GM19025 (cell line): Measurements from ENCODE around the gene MRRF.
"Not testable (repeated sequence)": the region's sequence is repeated elsewhere in the genome, so short reads cannot be mapped to it uniquely, and the experiment has no call there.

Experiments
- ATAC-seq: cut with Tn5 transposase; IDR thresholded peaks from one replicate; pipeline ENCODE4 v1.9.1; 2021; ENCODE audit warnings: mild to moderate bottlenecking, low read depth, moderate library complexity; ENCODE audit not compliant: unreplicated experiment

MRRF gene

GRCh38 chr9:122268041-122268814, 3.5 kb downstream of the MRRF start:
- no peak for ATAC-seq

DNA sequence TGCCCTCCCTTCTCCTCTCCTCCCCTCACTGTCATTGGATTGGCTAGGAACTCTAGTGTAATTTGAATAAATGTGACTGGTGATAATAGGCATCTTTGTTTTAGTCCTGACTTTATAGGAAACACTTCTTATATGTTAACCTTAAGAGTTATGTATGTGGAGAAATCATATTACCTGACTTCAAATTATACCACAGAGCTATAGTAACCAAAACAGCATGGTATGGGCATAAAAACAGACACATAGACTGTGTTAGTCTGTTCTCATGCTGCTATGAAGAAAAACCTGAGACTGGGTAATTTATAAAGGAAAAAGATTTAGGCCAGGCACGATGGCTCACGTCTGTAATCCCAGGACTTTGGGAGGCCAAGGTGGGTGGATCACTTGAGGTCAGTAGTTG, 9.4 kb downstream of the MRRF start:
- no peak for ATAC-seq

DNA sequence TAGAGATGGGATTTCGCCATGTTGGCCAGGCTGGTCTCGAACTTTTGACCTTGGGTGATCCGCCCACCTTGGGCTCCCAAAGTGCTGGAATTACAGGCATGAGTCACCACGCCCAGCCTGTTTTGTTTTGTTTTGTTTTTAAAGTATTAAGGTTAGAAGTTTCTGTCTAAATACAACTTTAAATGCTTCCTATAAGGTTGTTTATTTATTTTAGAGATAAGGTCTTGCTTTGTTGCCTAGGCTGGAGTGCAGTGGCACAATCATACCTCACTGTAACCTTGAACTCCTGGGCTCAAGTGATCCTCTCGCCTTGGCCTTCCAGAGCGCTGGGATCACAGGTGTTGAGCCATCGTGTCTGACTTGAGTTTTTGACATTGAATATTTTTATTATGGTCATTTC, 11.4 kb downstream of the MRRF start:
- no peak for ATAC-seq

GRCh38 chr9:122277285-122277897, 12.7 kb downstream of the MRRF start:
- no peak for ATAC-seq

- ATAC-seq, result no peak
Observed at GRCh38 chr9:122281368-122281767, 16.7 kb downstream of the MRRF start.

GRCh38 chr9:122286764-122287163, 22.1 kb downstream of the MRRF start:
- ATAC-seq, result no peak

- ATAC-seq, result no peak
Observed at GRCh38 chr9:122287214-122287720, 22.6 kb downstream of the MRRF start.

GRCh38 chr9:122291458-122291857, 26.8 kb downstream of the MRRF start:
- ATAC-seq, result no peak

GRCh38 chr9:122294531-122294930, 29.8 kb downstream of the MRRF start:
- ATAC-seq, result no peak

DNA sequence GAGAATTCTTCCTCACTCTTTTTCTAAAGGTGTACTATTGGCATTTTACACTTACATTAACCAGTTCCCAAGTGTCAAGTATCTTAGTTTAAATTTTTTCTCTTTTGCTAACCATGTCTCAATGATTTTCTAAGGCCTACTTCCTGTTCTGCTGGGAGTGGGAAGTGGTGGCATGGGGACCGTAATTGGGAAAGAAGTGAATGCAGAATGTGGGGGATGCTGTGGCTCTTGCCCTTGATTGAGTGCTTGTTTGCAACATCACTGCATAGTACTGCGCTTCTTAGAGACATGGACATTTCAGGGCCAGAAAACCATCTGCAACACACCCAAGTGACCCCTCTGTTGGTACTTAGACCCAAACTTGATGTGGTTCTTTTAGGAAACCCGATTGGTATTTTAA, 32.8 kb downstream of the MRRF start:
- no peak for ATAC-seq

- ATAC-seq, result no peak
Observed at GRCh38 chr9:122302237-122303093, 37.8 kb downstream of the MRRF start.

- no peak for ATAC-seq
Observed at GRCh38 chr9:122307061-122307460, 42.4 kb downstream of the MRRF start.

GRCh38 chr9:122307925-122308324, 43.2 kb downstream of the MRRF start:
- no peak for ATAC-seq

- no peak for ATAC-seq
Observed at GRCh38 chr9:122309861-122310260, 45.2 kb downstream of the MRRF start.

DNA sequence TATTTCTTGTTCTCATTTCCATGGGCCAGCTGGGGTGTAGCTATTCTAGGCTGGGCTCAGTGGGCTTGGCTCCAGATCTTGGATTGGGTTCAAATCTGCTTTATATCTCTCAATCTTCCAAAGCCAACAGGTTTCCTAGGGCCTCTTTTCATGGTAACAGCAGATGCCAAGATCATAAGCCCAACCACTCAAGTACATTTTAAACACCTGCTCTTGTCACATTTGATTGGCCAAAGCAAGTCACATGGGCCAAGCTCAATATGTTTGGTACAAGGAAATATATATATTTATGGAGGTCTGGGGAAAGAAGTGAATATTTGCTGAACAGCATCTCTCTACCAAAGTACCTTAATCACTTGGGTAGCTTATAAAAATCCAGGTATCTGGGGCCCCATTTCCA, 49.5 kb downstream of the MRRF start:
- no peak for ATAC-seq

DNA sequence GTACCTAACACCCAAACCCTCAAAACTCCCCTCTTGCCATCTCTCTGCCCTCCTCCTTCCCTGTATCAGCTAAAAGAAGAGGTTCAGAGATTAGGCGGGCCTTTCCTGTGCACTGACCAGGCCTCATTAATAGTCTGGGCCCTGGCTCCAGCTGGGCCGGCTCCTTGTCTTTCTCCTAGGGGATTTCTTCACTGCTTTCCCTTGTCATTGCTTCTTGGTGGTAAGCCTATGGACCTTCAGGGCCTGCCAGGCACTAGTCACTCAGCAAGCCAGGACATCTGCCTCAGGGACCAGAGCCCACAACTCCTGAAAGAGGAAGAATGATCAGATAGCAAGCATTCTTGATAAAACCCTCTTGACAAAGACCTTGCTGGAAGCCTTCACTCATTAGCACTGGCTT, 50.9 kb downstream of the MRRF start:
- no peak for ATAC-seq

DNA sequence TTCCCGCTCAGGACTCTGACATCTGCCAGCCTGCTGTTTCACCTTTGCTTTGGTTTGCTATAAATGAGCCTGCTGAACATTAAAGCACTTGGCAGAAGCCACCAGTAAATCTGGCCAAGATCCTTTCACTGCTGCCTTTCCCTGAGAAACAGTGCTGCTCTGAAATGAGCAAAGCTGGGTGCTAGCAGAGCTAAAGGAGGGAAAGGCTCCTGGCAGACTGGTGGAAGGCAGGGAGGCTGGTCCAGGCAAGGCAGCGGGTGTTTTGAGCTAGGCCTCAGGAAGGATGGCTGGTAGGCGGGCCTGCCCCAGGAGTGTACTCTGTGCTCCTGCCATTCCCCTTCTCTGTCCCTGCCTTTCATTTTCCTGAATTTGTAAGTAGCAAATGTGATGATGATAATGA, 53.6 kb downstream of the MRRF start:
- ATAC-seq, result no peak

GRCh38 chr9:122320413-122320881, 55.8 kb downstream of the MRRF start:
- no peak for ATAC-seq

GRCh38 chr9:122322553-122322952, 57.9 kb downstream of the MRRF start:
- no peak for ATAC-seq

GRCh38 chr9:122324665-122325064, 60.0 kb downstream of the MRRF start:
- ATAC-seq, result not testable (repeated sequence)

DNA sequence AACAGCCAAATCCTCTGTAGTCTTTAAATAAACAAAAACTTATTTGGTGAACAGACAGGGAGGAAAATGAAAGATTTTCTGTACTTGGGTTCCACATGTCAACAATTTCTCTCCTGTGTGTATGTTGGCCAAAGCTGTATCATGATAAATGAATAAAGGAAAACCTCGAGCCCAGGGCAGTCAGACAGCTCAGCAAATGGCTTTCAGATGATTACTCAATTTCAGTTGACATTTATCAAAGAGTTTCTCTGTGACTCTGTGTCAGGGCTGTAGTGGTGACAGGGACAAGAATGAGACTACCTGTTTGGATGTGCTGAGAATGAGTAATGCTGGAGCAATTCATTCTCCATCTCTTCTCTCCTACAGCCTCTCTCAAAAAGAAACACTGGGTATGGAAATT, 60.4 kb downstream of the MRRF start:
- ATAC-seq, result no peak
